ENCODE results near the gene SEC61A1.

SEC61A1 gene

DNA sequence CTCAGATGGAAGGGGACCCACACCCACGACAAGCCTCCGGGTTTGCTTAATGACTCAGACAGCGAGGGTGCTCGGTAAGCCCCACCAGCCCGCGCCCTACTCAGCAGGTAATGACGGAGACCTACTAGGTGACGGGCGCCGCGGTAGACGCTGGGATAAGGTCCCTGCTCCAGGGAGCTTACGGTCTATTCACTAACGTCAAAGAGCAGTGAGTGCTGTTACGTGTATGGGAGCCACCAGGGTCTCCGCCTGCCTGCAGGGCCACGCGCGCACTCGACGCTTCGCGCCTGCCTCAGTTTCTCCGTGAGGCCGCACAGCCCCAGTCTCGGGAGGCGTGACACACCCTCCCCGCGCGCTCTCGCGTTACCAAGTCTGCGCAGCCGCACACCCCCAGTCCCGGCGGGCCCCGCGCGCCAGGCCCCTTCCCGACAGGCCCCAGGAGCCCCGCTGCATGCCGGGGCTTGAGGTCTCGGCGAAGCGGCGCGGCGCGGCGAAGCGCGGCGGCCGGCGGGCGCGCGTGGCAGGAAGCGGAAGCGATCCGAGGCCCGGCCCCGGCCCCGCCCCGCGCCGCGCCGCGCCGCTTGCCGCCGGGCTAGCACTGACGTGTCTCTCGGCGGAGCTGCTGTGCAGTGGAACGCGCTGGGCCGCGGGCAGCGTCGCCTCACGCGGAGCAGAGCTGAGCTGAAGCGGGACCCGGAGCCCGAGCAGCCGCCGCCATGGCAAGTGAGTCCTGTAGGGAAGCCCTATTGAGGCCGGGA lies at the start of gene SEC61A1:
Gene SEC61A1, plus strand, starts transcription at position 601 of the 758 bp plus-strand sequence. Its CDS starts 116 bp downstream, at position 717.
- DNase-seq (ENCODE audit: low read depth in 1 of 2, low spot score in 1 of 2) = peak; percentile 90 to 92

DNA sequence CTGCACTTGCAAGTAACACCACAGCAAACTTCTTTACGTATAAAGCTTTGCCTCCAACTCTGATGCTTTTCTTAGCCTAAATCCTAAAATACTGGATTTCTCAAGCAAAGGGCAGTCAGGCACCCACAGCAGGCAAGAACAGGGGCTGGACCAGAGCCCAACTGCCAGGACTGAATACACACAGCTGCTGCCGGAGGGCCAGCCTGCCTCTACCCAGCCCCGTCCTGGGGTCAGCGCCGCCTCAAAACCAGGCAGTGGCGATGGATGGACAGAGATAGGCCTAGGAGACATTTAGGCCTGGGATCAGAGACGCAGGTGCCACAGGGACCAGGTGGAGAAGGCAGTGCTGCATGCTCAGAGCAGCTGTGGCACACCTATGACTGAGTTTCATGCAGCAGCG lies 47.6 kb upstream of the SEC61A1 start:
- no peak for DNase-seq (ENCODE audit: low read depth in 1 of 2, low spot score in 1 of 2)

DNA sequence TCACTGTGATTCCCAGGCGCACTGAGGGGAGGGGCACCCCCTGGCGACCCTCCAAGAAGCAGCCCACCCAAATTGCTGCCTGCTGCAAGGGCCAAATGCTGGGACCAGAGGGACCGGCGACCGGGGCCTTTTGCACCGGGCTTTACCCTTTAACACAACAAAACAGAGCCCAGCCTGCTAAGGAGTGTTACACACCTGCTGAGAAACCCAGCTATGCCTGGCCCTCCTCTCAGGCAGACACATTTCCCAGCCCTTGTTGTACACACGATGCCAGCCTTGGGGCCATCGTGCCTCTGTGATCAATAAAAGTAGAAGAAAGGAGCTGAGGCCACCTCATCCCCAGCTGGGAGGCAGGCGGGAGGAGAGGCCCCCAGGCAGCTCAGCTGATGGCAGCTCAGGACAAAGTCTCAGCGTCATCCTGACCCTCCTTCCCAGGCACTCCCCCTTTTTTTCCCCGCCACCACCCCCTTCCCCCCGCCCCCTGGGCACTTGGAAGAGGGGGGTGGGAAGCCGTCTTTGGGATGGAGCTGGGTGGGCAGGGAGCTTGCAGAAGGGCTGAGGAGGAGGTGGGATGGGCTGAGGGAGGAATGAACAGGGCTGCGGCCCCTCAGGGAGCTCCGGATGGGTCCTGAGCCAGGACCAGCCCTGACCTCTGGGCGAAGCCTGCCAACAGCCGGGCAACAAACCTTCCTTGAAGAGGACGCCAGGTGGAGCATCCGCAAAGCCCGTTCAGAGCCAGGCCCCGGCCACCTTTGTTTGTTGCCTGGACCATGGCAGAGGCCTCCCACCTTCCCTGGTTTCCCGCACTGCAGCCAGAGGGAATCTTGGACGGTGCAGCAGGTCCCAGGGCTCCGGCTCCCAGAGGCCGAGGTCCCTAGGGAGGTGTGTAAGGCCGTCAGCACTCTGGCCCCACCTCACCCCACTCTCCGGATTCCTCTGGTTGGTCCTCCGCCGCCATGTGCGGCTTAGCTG lies 45.9 kb upstream of the SEC61A1 start:
- no peak for DNase-seq (ENCODE audit: low read depth in 1 of 2, low spot score in 1 of 2)

DNA sequence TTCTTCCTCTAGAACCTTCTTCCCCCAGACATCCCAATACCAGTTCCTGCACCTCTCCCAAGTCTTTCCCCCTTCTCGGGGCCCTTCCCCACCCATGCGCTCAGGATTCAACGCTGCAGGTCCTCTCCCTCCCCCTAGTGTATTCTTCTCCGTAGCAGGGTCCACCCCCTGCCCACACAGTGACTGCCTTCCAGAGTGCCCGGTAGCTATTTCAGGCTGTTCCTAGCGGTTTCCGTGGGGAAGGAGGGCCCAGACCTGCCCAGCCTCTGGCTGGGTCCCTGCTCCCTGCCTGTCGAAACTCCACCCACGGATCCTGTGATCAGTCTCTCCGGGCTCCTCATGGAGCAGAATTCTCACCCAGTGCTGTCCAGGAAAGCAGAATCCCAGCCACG lies 45.2 kb upstream of the SEC61A1 start:
- DNase-seq (ENCODE audit: low read depth in 1 of 2, low spot score in 1 of 2) = no peak

DNA sequence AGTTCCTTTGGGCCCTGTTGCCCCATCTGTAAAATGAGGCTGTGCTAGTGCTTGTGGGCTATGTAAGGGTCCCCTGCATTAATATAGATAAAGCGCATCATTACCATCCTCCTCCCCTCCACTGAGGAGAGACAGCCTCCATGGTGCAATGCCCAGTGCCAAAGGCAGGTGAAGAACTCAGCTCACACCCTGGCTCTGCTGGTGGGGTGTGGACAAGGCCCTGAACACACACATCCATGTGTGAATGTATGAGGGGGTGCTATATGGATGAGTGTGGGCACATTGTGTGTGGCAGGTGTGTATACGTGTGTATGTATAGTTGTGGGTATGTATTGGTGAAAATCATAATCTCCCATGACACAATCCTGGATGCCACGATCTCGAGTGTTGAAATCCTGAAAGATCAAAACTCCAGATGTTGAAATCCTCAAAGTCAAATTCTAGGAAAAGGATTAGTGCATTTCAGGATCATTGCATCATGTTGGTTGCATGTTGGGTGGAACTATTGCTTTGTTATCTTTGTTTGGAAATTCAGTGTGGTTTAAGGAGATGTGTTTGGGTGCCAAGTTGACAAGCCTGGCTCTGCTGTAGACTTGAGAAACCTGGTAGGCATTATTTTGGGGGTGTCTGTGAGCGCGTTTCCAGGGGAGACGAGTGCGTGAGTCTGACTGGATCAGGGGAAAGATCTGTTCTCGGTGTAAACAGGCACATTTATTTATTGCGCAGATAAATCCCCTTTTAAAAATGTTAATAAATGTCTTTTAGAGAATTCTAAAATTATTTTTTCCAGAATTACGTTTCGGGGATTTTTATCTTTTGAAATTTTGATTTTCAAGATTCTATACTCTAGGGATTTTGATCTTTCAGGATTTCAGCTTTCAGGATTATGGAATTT lies 42.0 kb upstream of the SEC61A1 start:
- DNase-seq (ENCODE audit: low read depth in 1 of 2, low spot score in 1 of 2) = no peak

DNA sequence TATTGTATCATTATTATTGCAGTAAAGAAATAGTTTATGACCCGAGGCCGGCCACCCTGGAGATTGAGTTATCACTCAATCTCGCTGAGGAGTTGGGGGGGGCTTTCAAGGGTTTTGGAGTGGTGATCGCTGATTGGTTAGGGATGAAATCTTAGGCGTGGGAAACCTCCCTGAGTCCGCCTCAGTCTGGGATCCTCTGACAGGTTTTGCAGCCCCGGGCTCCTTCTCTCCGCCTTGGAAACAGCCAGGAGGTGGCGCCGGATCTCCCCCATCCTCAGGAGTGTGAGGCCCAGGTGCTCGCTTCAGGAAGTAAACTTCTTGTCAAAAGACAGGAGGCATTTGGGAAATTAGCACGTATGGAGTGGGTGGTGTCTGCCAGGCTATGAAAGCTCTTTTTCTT lies 41.1 kb upstream of the SEC61A1 start:
- no peak for DNase-seq (ENCODE audit: low read depth in 1 of 2, low spot score in 1 of 2)

DNA sequence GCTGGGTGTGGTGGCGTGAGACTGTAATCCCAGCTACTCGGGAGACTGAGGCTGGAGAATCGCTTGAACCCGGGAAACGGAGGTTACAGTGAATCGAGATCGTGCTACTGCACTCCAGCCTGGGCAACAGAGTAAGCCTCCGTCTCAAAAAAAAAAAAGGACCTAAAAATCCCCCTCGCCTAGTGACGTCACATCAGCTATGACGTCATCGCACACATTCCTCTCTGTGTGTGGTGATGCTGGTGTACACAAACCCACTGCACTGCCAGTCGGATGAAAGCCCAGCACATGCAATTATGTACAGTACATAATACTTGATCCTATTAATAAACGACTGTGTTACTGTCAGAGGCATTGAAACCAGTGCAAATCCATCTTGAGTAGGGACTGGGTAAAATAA lies 40.2 kb upstream of the SEC61A1 start:
- DNase-seq (ENCODE audit: low read depth in 1 of 2, low spot score in 1 of 2) = no peak

DNA sequence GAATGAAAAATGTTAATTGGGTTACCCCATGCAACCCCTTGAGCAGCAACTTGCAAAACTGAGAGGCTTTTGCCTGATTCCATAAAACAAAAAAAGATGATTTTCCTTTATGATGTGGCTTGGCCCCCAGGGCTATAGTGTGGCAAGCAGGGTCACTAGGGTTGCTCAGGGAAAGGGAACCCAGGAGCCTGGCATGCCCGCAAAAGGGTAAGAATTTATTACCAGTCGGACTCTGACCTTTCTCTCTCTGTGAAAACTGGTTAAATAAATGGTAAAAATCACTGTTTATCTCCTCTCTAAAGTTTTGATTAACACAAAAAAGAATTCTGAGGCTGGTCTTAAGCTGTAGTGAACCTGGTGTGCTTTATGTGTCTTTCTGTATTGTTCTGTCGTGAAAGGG lies 37.7 kb upstream of the SEC61A1 start:
- no peak for DNase-seq (ENCODE audit: low read depth in 1 of 2, low spot score in 1 of 2)

DNA sequence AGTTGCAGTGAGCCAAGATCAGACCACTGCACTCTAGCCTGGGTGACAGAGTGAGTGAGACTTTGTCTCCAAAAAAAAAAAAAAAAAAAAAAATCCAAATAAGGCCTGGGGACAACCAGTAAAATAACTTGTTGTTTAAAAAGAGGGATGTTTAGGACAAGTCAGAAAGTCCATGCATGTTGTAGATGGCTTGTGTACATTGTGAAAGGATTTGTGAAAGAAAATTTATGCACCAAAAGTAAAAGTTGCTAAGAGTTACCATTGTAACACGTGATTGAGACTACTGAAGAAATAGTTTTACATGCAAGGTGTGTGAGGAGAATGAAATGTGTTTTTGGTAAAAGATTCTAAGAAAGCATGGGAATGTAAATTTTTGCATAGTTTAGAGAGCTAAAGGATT lies 35.7 kb upstream of the SEC61A1 start:
- DNase-seq (ENCODE audit: low read depth in 1 of 2, low spot score in 1 of 2) = no peak

DNA sequence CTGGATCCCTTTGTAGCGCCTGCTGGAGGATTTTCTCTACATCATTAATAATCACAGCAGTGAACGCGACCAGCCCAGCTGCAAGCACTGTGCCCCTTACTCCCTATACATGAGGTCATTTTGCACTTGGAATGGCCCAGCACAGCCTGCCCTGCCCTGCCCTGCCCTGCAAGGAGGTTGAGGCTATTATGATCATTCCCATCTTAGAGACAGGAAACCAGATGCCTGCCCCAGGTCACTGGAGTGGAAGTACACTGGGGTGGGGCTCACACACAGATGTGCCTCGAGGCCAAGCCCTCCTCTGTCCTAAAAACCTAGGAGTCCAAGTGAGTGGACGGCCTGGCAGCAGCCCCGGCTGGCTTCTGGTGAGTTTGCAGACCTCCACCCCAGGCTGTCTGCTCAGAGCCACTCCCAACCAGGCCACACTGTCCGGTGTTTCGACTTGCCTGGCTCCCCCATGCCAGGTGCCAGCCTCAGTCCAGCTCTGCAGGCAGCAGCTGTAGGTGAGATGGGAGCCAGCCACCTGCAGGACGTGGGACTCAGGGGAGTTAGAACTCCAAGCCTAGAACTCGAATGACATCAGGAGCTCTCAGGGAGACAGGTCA lies 30.4 kb upstream of the SEC61A1 start:
- DNase-seq (ENCODE audit: low read depth in 1 of 2, low spot score in 1 of 2) = no peak

DNA sequence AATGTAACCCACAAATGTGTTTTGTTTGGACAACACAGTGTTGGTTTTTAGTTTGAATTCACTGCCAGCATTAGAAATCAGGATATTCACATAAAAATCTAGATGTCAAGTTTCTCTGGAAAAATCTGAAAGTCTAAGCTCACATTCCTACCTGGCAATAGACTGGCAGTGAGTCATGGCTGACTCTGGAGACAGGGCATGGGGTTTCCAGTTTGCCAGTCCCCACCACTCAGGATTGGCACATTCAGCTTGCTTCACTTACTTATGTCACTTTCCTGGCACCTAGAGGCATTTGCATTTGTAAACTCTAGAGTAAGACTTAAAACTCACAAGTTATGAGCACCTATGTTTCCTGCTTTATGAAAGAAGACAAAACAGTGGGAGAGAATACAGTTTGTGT lies 19.1 kb upstream of the SEC61A1 start:
- no peak for DNase-seq (ENCODE audit: low read depth in 1 of 2, low spot score in 1 of 2)

DNA sequence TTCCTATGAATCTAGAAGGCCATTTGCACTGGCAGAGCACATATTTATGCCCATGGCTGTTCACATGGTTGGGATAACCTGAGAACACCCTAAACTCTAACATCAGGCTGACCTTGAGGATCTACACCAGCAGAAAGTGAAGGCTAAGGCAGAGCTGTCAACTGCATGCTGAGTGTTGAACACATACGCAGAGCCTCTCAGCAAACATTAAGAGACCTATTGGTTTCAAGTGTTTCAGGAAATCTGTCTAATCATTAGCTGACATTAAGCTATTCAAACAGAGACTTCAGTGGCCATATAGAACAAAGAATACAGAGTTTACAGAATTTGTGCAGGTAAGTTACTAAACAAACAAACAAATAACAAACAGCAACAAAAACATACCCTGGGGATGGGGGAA lies 16.1 kb upstream of the SEC61A1 start:
- no peak for DNase-seq (ENCODE audit: low read depth in 1 of 2, low spot score in 1 of 2)

DNA sequence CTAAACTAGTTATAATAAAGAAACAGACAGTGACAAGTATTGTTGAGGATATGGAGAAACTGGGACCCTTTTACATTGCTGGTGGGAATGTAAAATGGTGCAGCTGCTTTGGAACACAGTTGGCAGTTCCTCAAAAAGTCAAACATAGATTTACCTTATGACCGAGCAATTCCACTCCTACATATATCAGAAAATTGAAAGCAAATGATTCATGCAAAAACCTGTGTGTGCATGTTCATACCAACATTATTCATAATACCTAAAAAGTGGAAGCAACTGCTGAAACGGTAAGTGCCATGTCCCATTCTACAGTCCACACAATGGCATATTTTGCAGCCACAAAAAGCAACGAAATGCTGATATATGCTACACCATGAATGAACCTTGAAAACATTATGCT lies 12.2 kb upstream of the SEC61A1 start:
- DNase-seq (ENCODE audit: low read depth in 1 of 2, low spot score in 1 of 2) = no peak

DNA sequence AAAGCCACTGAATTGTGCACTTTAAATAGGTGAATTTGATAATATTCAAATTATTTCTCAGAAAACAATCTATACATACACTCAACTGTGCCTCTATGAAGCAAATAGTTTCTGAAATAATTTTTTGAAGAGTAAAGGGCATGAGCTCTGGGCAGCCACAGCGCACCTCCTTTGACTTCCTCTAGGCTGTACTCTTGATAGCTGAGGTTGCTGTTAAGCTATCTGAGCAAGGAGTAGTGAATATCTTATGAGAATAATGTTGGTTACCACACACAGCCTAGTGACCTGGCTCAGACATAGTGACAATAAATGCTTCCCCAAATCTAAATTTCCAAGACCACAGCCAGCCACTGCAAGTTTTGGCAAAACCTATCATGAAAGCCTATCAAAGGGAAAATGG lies 11.6 kb upstream of the SEC61A1 start:
- DNase-seq (ENCODE audit: low read depth in 1 of 2, low spot score in 1 of 2) = no peak

DNA sequence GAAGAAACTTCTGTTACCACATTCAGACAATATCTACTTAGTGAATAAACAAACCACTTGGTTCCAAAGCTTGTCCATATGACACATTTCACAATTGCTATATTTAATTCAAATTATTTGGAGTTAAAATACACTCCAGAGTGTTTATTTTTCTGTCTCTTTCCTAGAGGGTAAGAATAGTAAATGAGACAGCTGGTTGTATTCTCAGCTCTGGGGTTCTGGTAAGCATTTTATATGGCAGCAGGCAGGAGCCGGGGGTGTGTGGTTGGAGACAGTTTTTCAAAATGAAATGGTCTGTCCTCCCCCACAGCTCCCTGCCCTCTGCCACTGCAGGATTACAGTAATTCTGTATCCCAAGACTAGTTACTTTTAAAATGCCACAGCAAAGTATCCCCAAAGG lies 10.9 kb upstream of the SEC61A1 start:
- DNase-seq (ENCODE audit: low read depth in 1 of 2, low spot score in 1 of 2) = no peak

DNA sequence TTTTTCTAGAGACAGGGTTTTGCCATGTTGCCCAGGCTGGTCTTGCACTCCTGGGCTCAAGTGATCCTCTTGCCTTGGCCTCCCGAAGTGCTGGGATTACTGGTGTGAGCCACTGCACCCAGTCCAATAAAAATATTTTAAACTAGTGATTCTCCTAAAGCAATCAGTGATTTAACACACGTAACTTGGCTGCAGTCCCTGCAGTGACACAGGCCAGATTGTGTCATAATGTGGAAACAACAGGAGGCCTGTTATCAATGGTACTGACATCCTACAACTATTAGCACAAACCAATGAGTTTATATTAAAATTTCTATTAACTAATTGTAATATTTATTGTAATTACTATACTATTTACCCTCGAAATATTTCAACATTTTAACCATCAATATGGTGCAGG lies 1.6 kb upstream of the SEC61A1 start:
- DNase-seq (ENCODE audit: low read depth in 1 of 2, low spot score in 1 of 2) = no peak

DNA sequence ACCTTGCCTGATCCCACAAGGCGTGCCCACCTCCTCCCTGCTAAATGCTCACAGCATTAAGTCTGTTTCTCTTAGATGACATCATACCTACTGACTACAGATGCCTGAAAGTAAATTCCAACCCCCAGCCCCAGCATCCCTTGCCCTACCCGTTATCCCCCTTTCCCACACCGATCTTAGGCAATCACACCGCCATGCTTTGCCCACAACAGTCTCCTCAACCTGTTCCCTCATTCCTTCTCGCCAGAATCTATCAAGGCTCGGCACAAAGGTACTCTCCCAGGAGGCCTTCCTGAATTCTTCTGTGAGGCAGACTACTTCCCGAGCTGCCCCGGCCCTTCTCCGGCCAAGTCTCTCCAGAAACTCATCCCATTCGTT lies 789 bp upstream of the SEC61A1 start:
- no peak for DNase-seq (ENCODE audit: low read depth in 1 of 2, low spot score in 1 of 2)

DNA sequence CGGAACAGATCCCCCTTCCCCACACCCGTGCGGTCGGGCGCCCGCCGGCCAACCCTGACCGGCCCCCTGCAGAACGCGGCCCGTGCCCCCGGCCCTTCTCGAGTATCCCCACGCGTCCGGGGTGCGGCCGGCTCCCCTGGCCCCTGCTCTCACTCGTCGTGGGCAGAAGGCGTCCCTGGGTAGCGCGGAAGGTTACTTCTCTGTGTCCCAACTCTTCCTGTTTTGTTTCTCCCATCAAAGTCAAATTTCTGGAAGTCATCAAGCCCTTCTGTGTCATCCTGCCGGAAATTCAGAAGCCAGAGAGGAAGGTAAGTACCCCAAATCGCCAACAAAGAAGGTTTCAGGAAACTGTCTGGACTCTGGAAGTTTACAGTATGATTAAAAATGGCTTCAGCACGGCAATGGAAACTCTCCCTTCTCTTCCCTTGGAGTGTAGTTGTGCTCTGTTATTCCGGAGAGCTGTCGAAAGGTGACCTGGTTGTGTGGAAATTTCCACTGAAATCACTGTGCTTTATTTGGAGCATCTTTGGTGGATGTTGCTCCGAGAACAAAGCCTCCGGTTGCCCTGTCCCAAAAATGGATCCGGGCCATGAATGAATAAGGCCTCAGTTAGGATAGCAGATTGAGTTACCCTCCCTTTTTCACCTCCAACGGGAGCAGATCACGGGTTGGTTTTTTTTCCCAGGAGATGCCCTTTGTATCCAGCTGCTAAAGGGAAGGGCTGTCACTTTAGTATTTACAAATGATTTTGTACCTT lies 536 bp downstream of the SEC61A1 start:
- no peak for DNase-seq (ENCODE audit: low read depth in 1 of 2, low spot score in 1 of 2)

DNA sequence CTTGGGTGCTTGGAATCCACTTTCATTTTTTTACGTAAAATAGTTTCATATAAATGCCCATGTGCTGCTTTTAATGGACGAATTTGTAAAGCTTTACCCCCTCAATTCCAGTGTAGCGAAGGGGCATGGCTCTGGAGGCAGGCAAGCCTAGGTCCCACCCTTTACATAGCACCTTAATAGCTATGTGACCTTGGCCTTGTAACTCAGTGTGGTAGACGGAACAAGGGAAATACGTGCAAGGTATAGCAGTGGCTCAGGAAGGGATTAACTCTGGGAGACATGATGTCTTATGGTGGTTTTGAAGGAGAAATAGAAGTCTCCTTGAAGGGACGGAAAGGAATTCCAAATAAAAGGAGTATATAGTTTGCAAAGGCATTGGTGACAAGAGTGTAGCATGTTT lies 1.4 kb downstream of the SEC61A1 start:
- no peak for DNase-seq (ENCODE audit: low read depth in 1 of 2, low spot score in 1 of 2)

DNA sequence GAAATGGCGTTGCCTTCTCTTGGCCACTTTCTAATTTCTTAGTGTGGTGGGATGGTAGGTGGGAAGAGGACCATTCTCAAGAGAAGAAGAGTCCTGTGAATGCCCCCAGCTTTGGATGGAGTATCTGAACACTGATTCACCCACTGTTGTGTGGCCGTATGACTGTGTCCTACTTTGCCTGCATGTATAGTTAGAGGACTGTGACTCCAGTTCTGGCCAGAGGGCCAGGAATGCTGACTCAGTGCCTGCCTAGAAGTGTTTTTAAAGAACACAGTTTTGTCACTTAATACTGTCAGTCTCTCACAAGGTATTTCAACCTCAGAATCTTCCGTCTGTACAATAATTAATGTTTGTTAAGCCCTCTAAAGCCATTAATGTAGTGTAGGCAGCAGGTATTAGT lies 2.1 kb downstream of the SEC61A1 start:
- no peak for DNase-seq (ENCODE audit: low read depth in 1 of 2, low spot score in 1 of 2)

Measured in activated CD4-positive, alpha-beta T cell treated with anti-CD3 and anti-CD28 coated beads, Interleukin-2, amount 50 U/mL, for 24 hours (primary cell).